Measurements from ENCODE around the gene CPN2. TPM values are rescaled to one million over a fixed set of nuclear protein-coding genes. Genes with fewer than 3 reads are reported as not detected.
A peak's percentile ranks its signal among the peaks of the same experiment; 100 is the strongest.

CPN2 gene
- total and polyA plus RNA-seq, 10 of the 15 experiments (the other 5 are each of a cell fraction or from before 2014, with no cell fraction given), result not detected

DNA sequence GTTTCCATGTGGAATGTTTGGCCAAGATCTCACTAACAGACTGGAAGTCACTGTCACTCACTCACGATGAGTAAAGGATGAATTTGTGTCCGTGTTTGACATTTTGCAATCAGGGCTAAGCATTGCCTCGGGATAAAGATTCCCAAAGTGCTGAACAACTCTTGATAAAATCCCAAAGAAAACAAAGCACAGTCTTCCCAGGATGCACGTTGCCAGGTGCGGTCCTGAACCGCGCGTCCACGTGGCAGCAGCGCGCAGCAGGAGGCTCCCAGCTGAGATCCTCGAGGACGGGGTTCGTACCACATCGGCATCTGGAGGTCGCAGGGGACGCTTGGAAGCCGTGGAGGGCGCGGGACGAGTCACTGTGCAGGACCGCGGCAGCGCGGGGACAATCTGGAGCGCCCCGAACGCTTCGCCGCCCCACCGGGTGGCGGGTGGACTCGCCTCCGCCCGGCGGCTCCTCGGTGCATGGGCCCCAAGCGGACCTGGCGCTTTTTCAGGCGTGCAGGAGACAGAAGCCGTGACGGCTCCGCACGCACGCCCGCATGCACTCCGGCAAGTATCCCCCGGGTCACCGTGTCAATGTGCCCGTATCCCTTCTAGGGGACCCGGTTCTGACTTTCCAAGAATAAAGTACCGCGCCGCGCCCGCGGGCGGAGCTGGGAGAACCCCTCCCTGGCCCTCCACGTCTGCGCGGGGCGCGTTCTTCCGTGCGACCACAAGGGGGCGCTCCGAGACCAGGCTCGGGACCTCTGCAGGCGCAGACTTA, 17.7 kb downstream of the CPN2 start (continued):
- TF ChIP-seq ZBTB33 (IDR thresholded peaks at IDR 0.05) (no peak), POLR2A (IDR thresholded peaks at IDR 0.05; ENCODE audit: low read depth, low read length) (no peak), RAD21 (IDR thresholded peaks at IDR 0.05; ENCODE audit: insufficient read depth, low read depth, low read length) (peak; percentile 96), EP300 (IDR thresholded peaks at IDR 0.05; ENCODE audit: borderline replicate concordance in 1 of 2, control insufficient read depth in 1 of 2, low read depth in 2 of 2, low read length in 2 of 2) (no peak), NFIC (IDR thresholded peaks at IDR 0.05; ENCODE audit: low read depth, low read length) (no peak), PAX5 (IDR thresholded peaks at IDR 0.05; ENCODE audit: borderline replicate concordance, low read depth, low read length) (0 out of 2 replicates have a peak, but pooled peaks have one; percentile 16), ESRRA (IDR thresholded peaks at IDR 0.05; ENCODE audit: low read length) (0 out of 2 replicates have a peak, but pooled peaks have one; percentile 42), ZNF622 (IDR thresholded peaks at IDR 0.05) (no peak), SUZ12 (IDR thresholded peaks at IDR 0.05; ENCODE audit: unreplicated experiment) (no peak), YY1 (IDR thresholded peaks at IDR 0.05; ENCODE audit: low read depth, low read length) (peak; percentile 74), IKZF1 (conservative IDR thresholded peaks at IDR 0.05) (peak; percentile 67)
